NCI-H1417 treated with DMSO at 0.1 percent for 48 hours (cell line): ENCODE measurements around the gene SIVA1.

Source experiments
- DNase-seq: peaks from one replicate; lab custom pipeline; 2025; lab: John Stamatoyannopoulos, UW

The SIVA1 gene

GRCh38 chr14:104751539-104752422, 1.2 kb upstream of the SIVA1 start:
- DNase-seq: no peak

DNA sequence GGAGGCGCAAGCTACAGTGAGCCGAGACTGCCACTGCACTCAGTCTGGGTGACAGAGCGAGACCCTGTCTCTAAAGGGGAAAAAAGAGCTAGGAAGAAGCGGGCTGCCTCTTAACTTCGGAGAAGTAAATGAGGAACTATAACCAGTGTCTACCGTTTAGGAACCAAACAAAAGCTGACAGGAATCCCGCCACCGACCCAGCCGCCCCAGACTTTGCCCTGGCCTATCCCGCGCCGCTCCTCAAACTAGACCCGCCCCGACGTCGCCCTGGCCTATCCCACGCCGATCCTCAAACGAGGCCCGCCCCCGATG, 568 bp upstream of the SIVA1 start:
- no peak for DNase-seq

DNA sequence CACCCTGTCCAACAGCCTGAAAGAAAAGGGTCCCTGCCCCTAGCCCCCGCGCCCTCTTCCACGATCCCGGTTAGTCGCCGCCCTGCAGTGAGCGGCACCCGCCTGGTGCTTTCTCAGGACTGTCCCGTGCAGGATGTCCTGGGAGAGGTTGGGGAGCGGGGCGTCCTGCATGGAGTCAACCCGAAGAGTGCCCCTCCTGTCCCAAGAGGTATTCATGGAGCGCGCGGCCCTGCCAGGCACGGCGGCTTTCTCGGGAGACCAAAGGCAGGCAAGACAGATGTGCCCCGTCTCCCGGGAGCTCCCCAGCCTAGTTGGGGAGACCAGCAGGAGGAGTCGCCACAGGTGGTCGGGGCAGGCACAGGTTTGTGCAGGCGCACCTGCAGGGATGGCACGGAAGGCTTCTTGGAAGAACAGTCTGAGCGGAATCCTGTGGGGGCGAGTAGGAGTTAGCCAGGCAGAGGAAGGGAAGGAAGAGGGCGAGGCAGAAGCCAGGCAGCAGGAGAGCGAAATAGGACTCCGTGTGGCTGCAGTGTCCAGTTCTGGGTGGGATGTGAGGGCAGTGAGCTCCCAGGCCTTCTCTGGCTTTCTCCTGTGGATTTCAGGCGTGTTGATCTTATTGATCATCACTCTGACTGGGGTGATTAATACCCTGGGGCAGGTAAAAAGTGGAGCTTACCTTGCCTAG, 723 bp downstream of the SIVA1 start:
- DNase-seq: no peak

DNA sequence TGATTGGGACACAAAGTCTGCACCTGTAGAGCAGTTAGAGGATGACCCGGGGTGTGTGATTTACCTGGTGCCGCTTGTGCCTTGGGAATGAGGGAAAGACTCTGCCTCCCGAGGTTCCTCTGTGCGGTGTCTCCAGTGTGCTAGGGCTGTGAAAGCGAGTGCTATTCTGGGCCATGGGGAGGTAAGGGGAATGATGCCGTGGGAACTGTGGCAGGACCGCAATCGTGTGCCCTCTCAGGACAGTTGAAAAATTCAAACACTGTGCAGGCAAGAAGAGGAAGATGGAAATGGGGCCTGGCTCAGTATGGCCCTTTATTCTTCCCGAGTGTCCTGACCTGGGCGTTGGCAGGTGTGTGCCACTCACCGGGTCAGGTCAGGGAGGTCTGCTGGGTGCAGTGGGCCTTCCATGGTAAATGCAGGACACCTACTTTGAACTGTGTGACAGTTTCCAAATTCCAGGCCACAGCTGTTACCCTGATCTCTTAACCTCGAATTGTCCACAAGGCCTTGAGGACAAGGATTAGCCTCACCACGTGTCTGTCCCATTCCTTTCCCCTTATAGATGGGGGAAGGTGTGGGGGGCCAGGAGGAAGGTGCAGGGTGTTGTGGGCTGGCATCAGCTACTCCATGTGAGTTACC, 1.4 kb downstream of the SIVA1 start:
- DNase-seq: no peak

- no peak for DNase-seq
These were observed 2.7 kb downstream of the SIVA1 start for GRCh38 chr14:104755621-104756020.

GRCh38 chr14:104756477-104757237, 3.7 kb downstream of the SIVA1 start:
- DNase-seq: no peak

- DNase-seq: no peak
These were observed 4.3 kb downstream of the SIVA1 start for GRCh38 chr14:104757238-104757585.

- no peak for DNase-seq
These were observed 4.9 kb downstream of the SIVA1 start for GRCh38 chr14:104757681-104758392.

DNA sequence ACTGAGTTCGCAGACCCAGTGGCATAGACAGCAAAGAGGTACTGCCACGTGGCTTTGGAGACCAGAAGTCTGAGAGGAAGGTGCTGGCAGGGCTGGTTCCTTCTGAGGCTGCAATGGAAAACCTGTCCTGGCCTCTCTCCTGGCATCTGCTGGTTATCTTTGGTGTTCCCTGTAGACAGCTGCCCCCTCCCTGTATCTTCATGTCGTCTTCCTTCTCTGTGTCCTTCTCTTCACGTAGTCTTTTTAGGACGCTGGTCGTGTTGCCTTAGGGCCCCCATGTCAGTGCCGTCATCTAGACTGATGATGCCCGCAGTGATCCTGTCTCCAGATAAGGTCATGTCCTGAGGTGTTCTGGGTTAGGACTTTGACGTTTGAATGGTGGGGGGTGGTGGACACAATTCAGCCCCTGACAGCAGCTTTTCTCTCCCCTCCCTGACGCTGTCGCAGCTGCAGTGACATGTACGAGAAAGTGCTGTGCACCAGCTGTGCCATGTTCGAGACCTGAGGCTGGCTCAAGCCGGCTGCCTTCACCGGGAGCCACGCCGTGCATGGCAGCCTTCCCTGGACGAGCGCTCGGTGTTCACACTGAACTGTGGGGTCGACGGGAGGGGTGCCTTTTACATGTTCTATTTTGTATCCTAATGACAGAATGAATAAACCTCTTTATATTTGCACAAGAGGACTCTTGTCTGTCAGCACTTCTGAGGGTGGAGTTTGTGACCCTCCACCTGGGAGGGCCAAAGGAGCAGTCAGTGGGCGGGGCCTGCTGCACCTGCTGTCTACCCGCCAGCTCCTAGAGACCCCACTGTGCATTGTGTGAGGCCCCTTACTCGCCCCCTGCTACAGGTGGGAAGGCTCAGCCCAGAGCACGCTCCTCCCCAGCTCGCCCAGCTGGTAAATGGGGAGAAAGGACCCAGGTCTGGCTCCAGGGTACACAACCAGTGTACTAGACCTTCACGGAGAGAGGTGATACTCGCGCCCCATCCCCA, 6.3 kb downstream of the SIVA1 start:
- no peak for DNase-seq

- no peak for DNase-seq
These were observed 12.6 kb downstream of the SIVA1 start for GRCh38 chr14:104765517-104765916.

DNA sequence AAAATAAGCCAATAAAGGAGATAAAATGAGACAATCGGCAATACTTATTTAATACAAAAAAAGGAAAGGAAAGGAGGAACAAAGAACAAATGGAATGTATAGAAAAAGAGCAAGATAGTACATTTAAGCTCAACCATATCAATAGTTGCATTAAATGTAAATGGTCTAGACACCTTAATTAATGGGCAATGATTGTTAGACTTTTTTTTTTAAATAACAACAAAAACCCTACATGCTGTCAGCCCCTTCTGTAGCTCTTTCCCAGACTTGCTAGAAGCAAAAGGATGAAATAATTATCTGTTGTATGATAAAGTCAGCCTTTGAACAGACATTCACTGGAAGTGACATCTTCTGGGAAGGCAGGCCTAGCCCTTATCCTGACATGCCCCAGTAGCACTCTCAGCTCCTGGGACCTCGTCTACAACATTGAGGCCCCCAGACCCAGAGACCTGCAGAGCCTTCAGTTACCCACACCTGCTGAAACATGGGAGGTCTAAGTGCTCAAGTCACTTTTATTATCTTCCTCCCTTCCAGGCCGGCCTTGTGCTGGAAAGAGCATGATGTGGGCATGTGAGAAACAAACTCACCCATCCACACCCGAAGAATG, 13.4 kb downstream of the SIVA1 start:
- DNase-seq: no peak

DNA sequence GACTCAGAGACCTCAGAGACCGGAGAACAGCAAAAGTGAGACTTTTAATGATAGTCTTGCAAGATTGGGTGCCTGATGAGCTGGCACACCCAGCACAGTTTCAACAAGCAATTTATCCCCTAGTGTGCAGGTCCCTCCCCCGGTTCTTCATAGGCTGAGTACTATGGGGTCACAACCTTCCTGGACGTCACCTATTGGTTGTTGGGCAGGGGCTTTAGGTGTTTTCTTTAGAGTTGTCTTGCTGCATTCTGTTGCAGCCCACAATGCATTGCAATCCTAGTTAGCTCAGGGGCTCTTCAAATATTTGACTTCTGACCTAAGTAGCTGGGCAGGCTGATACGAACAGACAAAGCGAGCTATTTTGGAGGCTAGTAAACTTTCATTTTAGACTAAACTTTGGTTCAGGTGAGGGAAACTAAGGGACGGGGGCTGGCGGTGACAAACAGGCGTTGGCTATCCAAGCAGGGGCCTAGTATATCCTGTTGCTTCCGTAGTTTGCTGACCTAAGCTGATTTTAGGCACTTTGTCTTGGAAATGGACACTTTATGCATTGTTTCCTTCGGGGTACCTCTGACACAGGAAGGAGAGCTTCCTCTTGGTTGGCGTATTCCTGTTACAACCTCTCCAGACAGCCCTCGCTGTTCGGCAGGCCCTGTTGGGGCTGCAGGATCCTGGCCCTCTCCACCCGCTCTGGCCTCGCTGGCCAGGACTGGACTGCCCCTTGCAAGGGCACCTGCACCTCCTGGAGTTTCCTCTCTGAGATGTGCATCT, 14.1 kb downstream of the SIVA1 start:
- DNase-seq: no peak

DNA sequence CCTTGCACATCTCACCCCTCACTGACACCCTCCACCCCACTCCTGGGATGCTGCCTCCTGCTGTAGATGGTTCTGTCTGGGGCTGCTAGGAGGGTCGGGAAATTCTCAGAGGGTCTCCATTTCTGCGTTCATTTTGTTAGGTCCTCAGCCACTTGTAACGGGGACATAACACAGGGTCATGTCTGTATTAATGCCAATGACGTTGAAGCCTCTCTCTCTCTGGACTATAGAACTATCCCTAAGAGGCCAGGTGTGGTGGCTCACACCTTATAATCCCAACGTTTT, 14.6 kb downstream of the SIVA1 start:
- DNase-seq: no peak

GRCh38 chr14:104768437-104769323, 15.7 kb downstream of the SIVA1 start:
- no peak for DNase-seq

GRCh38 chr14:104769324-104770071, 16.6 kb downstream of the SIVA1 start:
- no peak for DNase-seq

DNA sequence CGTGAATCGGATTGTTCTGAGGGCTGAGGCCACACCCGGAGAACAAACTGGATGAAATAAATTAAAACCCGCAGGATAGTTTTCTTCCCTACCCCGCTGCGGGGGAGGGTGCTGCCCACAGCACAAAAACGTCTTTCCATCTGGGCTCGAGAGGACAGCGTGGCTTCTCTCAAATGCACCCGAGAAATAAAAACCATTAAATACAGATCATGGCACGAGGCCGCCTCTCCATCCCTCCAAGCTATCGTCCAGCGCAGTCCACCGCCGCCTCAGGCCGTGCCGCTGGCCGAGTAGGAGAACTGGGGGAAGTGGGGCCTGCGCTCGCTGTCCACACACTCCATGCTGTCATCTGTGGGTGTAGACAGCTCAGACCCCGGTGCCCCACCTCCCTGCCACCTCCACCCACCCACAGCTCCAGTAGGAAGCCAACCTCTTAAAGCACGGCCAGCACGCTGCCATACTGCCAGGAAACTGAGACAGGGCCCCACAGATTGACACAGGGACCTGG, 17.2 kb downstream of the SIVA1 start:
- DNase-seq: no peak

GRCh38 chr14:104770851-104771272, 17.9 kb downstream of the SIVA1 start:
- DNase-seq: no peak

GRCh38 chr14:104771374-104771773, 18.4 kb downstream of the SIVA1 start:
- DNase-seq: no peak
